Panc1 (cell line): ENCODE data around the gene LRRFIP2. TPM values are rescaled to one million over a fixed set of nuclear protein-coding genes. Genes with fewer than 3 reads are reported as not detected.

Experiments used
- ATAC-seq: fragments of 200-7000 bp; cut with Tn5 transposase; 2 replicates; pipeline ENCODE4 v1.9.1; 2020; ENCODE audit warnings: mild to moderate bottlenecking, moderate library complexity
- BruUV-seq: library from RNA; stranded (reverse); fragments of 400-500 nt; replicated peaks from 2 replicates; lab custom pipeline; 2021; lab: Mats Ljungman, UMichigan
- CTCF ChIA-PET: fragments of 300-600 bp; sonication (Branson Sonifier 250); formaldehyde crosslinking; loops from one replicate; lab custom pipeline; 2022; ENCODE audit warnings: antibody characterized with exemption; lab: Charles Lee
- POLR2A ChIA-PET: fragments of 300-600 bp; sonication (Branson Sonifier 250); formaldehyde crosslinking; loops from one replicate; lab custom pipeline; 2022; ENCODE audit warnings: antibody characterized with exemption; lab: Charles Lee
- DNase-seq: peaks from one replicate; pipeline ENCODE4 v3.0.0-alpha.2; 2010; ENCODE audit warnings: low read depth, low spot score
- H3K27ac ChIP-seq: 2 replicates; pipeline ENCODE4 v1.5.1; 2011; ENCODE audit warnings: mild to moderate bottlenecking, low read length, inconsistent platforms
- H3K27me3 ChIP-seq: fragments of 200-500 bp; sonication (Bioruptor generic); 2 replicates; pipeline ENCODE4 v1.6.0; 2014; ENCODE audit warnings: low read length, inconsistent platforms; ENCODE audit not compliant: control insufficient read depth, insufficient read depth
- H3K36me3 ChIP-seq: fragments of 200-500 bp; sonication (Bioruptor generic); 2 replicates; pipeline ENCODE4 v1.5.1; 2014; ENCODE audit warnings: inconsistent platforms, mild to moderate bottlenecking, low read length, moderate library complexity; ENCODE audit not compliant: control insufficient read depth, insufficient read depth
- H3K4me1 ChIP-seq: 2 replicates; pipeline ENCODE4 v1.5.1; 2011; ENCODE audit warnings: inconsistent platforms, mild to moderate bottlenecking, low read length, moderate library complexity; ENCODE audit not compliant: control insufficient read depth, insufficient read depth
- H3K4me3 ChIP-seq, 2 experiments: 2 replicates each; pipeline ENCODE4 v1.5.1; 2011 to 2012; ENCODE audit warnings: low read depth in 2 of 2, low read length in 2 of 2, mild to moderate bottlenecking in 2 of 2, inconsistent platforms in 1 of 2, moderate library complexity in 1 of 2
- H3K9me3 ChIP-seq: fragments of 200-500 bp; sonication (Bioruptor generic); 2 replicates; pipeline ENCODE4 v1.5.1; 2014; ENCODE audit warnings: low read depth, mild to moderate bottlenecking, inconsistent platforms, low read length, moderate library complexity; ENCODE audit not compliant: control insufficient read depth, insufficient read depth
- POLR2AphosphoS5 ChIP-seq: IDR thresholded peaks from 2 replicates; pipeline ENCODE4 v1.6.1; 2012; ENCODE audit warnings: mild to moderate bottlenecking, low read depth, low read length, moderate library complexity
- SIN3A ChIP-seq: IDR thresholded peaks from 2 replicates; pipeline ENCODE4 v1.6.1; 2012; ENCODE audit warnings: low read depth, mild to moderate bottlenecking, low read length, moderate library complexity, borderline replicate concordance; ENCODE audit not compliant: insufficient read depth
- TCF7L2 ChIP-seq: IDR thresholded peaks from 2 replicates; pipeline ENCODE4 v1.6.1; 2011; ENCODE audit warnings: mild to moderate bottlenecking, low read depth, low read length, inconsistent platforms
- in situ Hi-C: cut with HindIII; loops from 2 replicates; pipeline ENCODE4 v1.10.0; 2016; ENCODE audit warnings: low sequenced_read_pairs, low pct_unique_long_range_greater_than_20kb
- intact Hi-C: fragments of 100-400 bp; cut with micrococcal nuclease; formaldehyde crosslinking; loops from one replicate; pipeline ENCODE4 v1.10.0; 2022; ENCODE audit not compliant: unreplicated experiment
- total RNA-seq: library from RNA; stranded (reverse); gene quantifications from one replicate; pipeline ENCODE4 v1.2.1, GENCODE V29; 2021; ENCODE audit not compliant: unreplicated experiment
- TF ChIP-seq, protein P1 (sequence below), 2 experiments: IDR thresholded peaks; 2 replicates each; pipeline ENCODE4 v1.6.1; 2011 to 2012; ENCODE audit warnings: low read depth in 2 of 2, control low read depth in 1 of 2, low read length in 1 of 2, mild to moderate bottlenecking in 1 of 2, moderate library complexity in 1 of 2; ENCODE audit not compliant: insufficient read depth in 1 of 2
- TF ChIP-seq, protein P2 (sequence below): fragments of 450-650 bp; IDR thresholded peaks from 2 replicates; pipeline ENCODE4 v1.5.1; 2017; ENCODE audit warnings: mild to moderate bottlenecking

The LRRFIP2 gene
- total RNA-seq, 1 experiment from 2014 or later = 32.3 TPM

DNA sequence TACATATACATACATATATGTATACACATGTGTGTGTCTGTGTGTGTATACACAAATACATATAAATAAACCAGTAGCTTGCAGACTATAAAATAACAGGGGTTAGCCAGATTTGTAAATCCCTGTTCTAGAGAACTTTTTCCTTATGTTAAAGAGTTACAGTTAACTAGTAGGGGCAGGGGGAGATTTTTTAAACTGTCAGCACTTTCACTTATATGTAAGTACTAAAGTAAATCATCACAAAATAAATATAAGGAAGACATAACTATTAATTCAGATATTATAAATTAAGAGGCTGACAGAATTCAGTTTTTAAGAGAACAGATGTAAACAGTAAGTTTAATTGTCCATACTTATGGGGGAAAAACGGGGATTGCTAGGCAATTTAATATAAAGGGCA is 74.0 kb downstream of the LRRFIP2 start:
- no peak overlapping the region for H3K27ac ChIP-seq
- H3K9me3 ChIP-seq = no peaks in the 10 kb centered on the region
- DNase-seq (no peak), ATAC-seq (no peak)
- ChIA-PET CTCF (no interaction called here), POLR2A (no interaction called here)
- intact Hi-C loops (no loop called here), in situ Hi-C loops (no loop called here)
- H3K4me3 ChIP-seq = no peak overlapping the region
- BruUV-seq = no TSS peak
- H3K4me1 ChIP-seq = no peaks in the 10 kb centered on the region
- no peaks in the 10 kb centered on the region for H3K36me3 ChIP-seq
- TF ChIP-seq SIN3A (no peak), TCF7L2 (no peak), POLR2AphosphoS5 (no peak)
- TF ChIP-seq, protein P1, sequence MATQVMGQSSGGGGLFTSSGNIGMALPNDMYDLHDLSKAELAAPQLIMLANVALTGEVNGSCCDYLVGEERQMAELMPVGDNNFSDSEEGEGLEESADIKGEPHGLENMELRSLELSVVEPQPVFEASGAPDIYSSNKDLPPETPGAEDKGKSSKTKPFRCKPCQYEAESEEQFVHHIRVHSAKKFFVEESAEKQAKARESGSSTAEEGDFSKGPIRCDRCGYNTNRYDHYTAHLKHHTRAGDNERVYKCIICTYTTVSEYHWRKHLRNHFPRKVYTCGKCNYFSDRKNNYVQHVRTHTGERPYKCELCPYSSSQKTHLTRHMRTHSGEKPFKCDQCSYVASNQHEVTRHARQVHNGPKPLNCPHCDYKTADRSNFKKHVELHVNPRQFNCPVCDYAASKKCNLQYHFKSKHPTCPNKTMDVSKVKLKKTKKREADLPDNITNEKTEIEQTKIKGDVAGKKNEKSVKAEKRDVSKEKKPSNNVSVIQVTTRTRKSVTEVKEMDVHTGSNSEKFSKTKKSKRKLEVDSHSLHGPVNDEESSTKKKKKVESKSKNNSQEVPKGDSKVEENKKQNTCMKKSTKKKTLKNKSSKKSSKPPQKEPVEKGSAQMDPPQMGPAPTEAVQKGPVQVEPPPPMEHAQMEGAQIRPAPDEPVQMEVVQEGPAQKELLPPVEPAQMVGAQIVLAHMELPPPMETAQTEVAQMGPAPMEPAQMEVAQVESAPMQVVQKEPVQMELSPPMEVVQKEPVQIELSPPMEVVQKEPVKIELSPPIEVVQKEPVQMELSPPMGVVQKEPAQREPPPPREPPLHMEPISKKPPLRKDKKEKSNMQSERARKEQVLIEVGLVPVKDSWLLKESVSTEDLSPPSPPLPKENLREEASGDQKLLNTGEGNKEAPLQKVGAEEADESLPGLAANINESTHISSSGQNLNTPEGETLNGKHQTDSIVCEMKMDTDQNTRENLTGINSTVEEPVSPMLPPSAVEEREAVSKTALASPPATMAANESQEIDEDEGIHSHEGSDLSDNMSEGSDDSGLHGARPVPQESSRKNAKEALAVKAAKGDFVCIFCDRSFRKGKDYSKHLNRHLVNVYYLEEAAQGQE (IDR thresholded peaks at IDR 0.05; ENCODE audit: insufficient read depth in 1 of 2, low read depth in 2 of 2, low read length in 1 of 2) = no peak
- TF ChIP-seq, protein P2, sequence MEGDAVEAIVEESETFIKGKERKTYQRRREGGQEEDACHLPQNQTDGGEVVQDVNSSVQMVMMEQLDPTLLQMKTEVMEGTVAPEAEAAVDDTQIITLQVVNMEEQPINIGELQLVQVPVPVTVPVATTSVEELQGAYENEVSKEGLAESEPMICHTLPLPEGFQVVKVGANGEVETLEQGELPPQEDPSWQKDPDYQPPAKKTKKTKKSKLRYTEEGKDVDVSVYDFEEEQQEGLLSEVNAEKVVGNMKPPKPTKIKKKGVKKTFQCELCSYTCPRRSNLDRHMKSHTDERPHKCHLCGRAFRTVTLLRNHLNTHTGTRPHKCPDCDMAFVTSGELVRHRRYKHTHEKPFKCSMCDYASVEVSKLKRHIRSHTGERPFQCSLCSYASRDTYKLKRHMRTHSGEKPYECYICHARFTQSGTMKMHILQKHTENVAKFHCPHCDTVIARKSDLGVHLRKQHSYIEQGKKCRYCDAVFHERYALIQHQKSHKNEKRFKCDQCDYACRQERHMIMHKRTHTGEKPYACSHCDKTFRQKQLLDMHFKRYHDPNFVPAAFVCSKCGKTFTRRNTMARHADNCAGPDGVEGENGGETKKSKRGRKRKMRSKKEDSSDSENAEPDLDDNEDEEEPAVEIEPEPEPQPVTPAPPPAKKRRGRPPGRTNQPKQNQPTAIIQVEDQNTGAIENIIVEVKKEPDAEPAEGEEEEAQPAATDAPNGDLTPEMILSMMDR = no peak
- no peaks in the 10 kb centered on the region for H3K27me3 ChIP-seq

DNA sequence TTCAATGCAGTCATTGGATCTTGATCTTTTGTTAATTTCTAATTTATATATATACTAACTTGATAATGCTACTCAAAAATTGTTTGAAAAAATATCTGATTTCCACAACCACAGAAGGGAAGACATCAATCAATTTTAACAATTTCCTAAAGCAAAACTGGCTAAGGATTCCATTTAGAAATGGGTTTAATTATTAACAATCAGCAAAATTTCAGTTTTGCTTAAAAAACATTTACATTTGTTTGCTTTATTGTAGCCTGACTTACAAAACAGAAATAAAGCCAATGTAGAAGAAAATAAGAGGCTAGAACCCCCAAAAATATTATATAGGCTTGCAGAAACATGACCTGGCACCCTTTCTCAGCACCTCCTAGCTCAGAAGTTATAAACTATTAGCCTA is 74.9 kb downstream of the LRRFIP2 start:
- TF ChIP-seq, protein P1 (IDR thresholded peaks at IDR 0.05; ENCODE audit: insufficient read depth in 1 of 2, low read depth in 2 of 2, low read length in 1 of 2) = no peak
- TF ChIP-seq SIN3A (no peak), TCF7L2 (no peak), POLR2AphosphoS5 (no peak)
- TF ChIP-seq, protein P2 = no peak
- BruUV-seq = no TSS peak

More for the DNA sequence above, 74.9 kb downstream of the LRRFIP2 start:
- ChIA-PET CTCF (no interaction called here), POLR2A (no interaction called here)
- in situ Hi-C loops = no loop called here
- ATAC-seq (no peak), DNase-seq (no peak)
- Histone ChIP-seq H3K9me3 (no peaks in the 10 kb centered on the region), H3K27ac (no peak overlapping the region), H3K36me3 (peaks cover under 1% of the 10 kb centered on the region; the same call in 1 of the 2 replicates), H3K4me3 (no peak overlapping the region), H3K4me1 (no peaks in the 10 kb centered on the region), H3K27me3 (no peaks in the 10 kb centered on the region)
- intact Hi-C loops = no loop called here
